GM23338 (cell line): ENCODE measurements around the gene CHST10. TPM values are rescaled to one million over a fixed set of nuclear protein-coding genes. Genes with fewer than 3 reads are reported as not detected.
A peak's percentile ranks its signal among the peaks of the same experiment; 100 is the strongest.
"Not testable (repeated sequence)": the region's sequence is repeated elsewhere in the genome, so short reads cannot be mapped to it uniquely, and the experiment has no call there.

ENCODE experiments used
- ATAC-seq: fragments of 200-7000 bp; cut with Tn5 transposase; 3 replicates; pipeline ENCODE4 v1.9.1; 2020
- DNase-seq: peaks from one replicate; pipeline ENCODE4 v3.0.0-alpha.2; 2015; ENCODE audit warnings: low spot score
- H2AFZ ChIP-seq: fragments of 200-600 bp; sonication (generic); 2 replicates; pipeline ENCODE4 v1.8.0; 2016; ENCODE audit warnings: antibody characterized with exemption, mild to moderate bottlenecking, moderate library complexity
- H3F3A ChIP-seq: fragments of 200-600 bp; sonication (generic); replicated peaks from 2 replicates; pipeline ENCODE4 v1.8.0; 2017; ENCODE audit warnings: antibody characterized with exemption, mixed run types, low read depth
- H3K27ac ChIP-seq: fragments of 200-600 bp; sonication (generic); 2 replicates; pipeline ENCODE4 v1.6.1; 2016; ENCODE audit warnings: low read depth
- H3K27me3 ChIP-seq: fragments of 200-600 bp; sonication (generic); 2 replicates; pipeline ENCODE4 v1.8.0; 2016; ENCODE audit warnings: mild to moderate bottlenecking, mixed run types, moderate library complexity; ENCODE audit not compliant: insufficient read depth
- H3K36me3 ChIP-seq: fragments of 200-600 bp; sonication (generic); 2 replicates; pipeline ENCODE4 v1.8.0; 2016; ENCODE audit warnings: mild to moderate bottlenecking; ENCODE audit not compliant: insufficient read depth
- H3K4me1 ChIP-seq: fragments of 200-600 bp; sonication (generic); 2 replicates; pipeline ENCODE4 v1.8.0; 2016; ENCODE audit warnings: mild to moderate bottlenecking, moderate library complexity; ENCODE audit not compliant: insufficient read depth
- H3K4me2 ChIP-seq: fragments of 200-600 bp; sonication (generic); 2 replicates; pipeline ENCODE4 v1.7.1; 2017; ENCODE audit warnings: mixed run types
- H3K4me3 ChIP-seq: fragments of 200-600 bp; sonication (generic); 2 replicates; pipeline ENCODE4 v1.6.1; 2016; ENCODE audit warnings: mixed run types
- H3K79me2 ChIP-seq: fragments of 200-600 bp; sonication (generic); replicated peaks from 2 replicates; pipeline ENCODE4 v1.8.0; 2017; ENCODE audit warnings: mild to moderate bottlenecking; ENCODE audit not compliant: insufficient read depth
- H3K9me2 ChIP-seq: fragments of 200-600 bp; sonication (generic); 2 replicates; pipeline ENCODE4 v1.8.0; 2017; ENCODE audit not compliant: insufficient read depth
- H4K20me1 ChIP-seq: fragments of 200-600 bp; sonication (generic); replicated peaks from 2 replicates; pipeline ENCODE4 v1.8.0; 2017; ENCODE audit warnings: mild to moderate bottlenecking; ENCODE audit not compliant: insufficient read depth
- H3K27ac Mint-ChIP-seq: 2 replicates; pipeline ENCODE4 v1.8.0; 2020; ENCODE audit warnings: inconsistent platforms, mild to moderate bottlenecking, moderate library complexity, mixed read lengths
- H3K27me3 Mint-ChIP-seq: 3 replicates; pipeline ENCODE4 v1.8.0; 2022; ENCODE audit warnings: low read depth, mild to moderate bottlenecking, moderate library complexity, mixed read lengths, inconsistent platforms; ENCODE audit not compliant: insufficient read depth, poor library complexity
- H3K36me3 Mint-ChIP-seq: 3 replicates; pipeline ENCODE4 v1.8.0; 2021; ENCODE audit warnings: low read depth, mild to moderate bottlenecking, inconsistent platforms, moderate library complexity, mixed read lengths
- H3K4me1 Mint-ChIP-seq: 3 replicates; pipeline ENCODE4 v1.8.0; 2020; ENCODE audit warnings: mild to moderate bottlenecking, inconsistent platforms, mixed read lengths
- H3K4me3 Mint-ChIP-seq: 3 replicates; pipeline ENCODE4 v1.8.0; 2021; ENCODE audit warnings: moderate library complexity, mild to moderate bottlenecking, inconsistent platforms, mixed read lengths
- H3K9me3 Mint-ChIP-seq: 3 replicates; pipeline ENCODE4 v1.8.0; 2020; ENCODE audit warnings: moderate library complexity, mild to moderate bottlenecking, inconsistent platforms, mixed read lengths
- CREB1 ChIP-seq: fragments of 250-450 bp; sonication (Bioruptor Pico); IDR thresholded peaks from 2 replicates; pipeline ENCODE4 v1.5.0; 2020; ENCODE audit warnings: low read depth, mild to moderate bottlenecking, moderate library complexity
- NANOG ChIP-seq: IDR thresholded peaks from 2 replicates; pipeline ENCODE4 v1.6.1; 2016; ENCODE audit warnings: antibody characterized with exemption, borderline replicate concordance
- STAT1 ChIP-seq: IDR thresholded peaks from one replicate; pipeline ENCODE4 v1.6.1; 2016; ENCODE audit warnings: antibody characterized with exemption; ENCODE audit not compliant: unreplicated experiment
- ZNF462 ChIP-seq: fragments of 250-450 bp; sonication (Bioruptor Pico); IDR thresholded peaks from 2 replicates; pipeline ENCODE4 v1.5.0; 2020; ENCODE audit warnings: mild to moderate bottlenecking, moderate library complexity
- polyA plus RNA-seq: library from polyadenylated mRNA; unstranded; fragments of >200 nt; fragmentation: Nextera tagmentation; extraction: Ambion mirVana; gene quantifications from 2 replicates; pipeline ENCODE4 v1.2.1, GENCODE V29; 2016
- total RNA-seq: library from RNA; depleted of rRNA; stranded (reverse); fragments of >200 nt; shearing (Covaris generic); gene quantifications from 2 replicates; pipeline ENCODE4 v1.2.3, GENCODE V29; 2014

CHST10 gene
- total and polyA plus RNA-seq, 2 experiments from 2014 or later = 7.7 to 24.5 TPM

GRCh38 chr2:100460904-100461530 lies 43.5 kb upstream of the CHST10 start (continued):
- TF ChIP-seq ZNF462 (CRISPR knock-in tag) = no peak

- peak; percentile 41 for DNase-seq
- ATAC-seq, H2AFZ ChIP-seq, H3K27ac ChIP-seq, H3K27me3 Mint-ChIP-seq, H3K27me3 ChIP-seq, H3K4me1 Mint-ChIP-seq, H3K4me3 ChIP-seq, H3K4me2 ChIP-seq, H3K27ac Mint-ChIP-seq, H3K4me1 ChIP-seq, H3K36me3 ChIP-seq, H3F3A ChIP-seq, H3K79me2 ChIP-seq, H3K4me3 Mint-ChIP-seq, H4K20me1 ChIP-seq, H3K9me2 ChIP-seq: not testable (repeated sequence)
- Mint-ChIP-seq H3K9me3 (peaks cover 74% of the 10 kb centered on the region), H3K36me3 (peaks cover 15% of the 10 kb centered on the region; the same call in 2 of the 3 replicates)
Observed at GRCh38 chr2:100456357-100456756, 38.9 kb upstream of the CHST10 start.

GRCh38 chr2:100453853-100454252 lies 36.4 kb upstream of the CHST10 start:
- no peaks in the 10 kb centered on the region for H3F3A ChIP-seq
- H3K27ac Mint-ChIP-seq = no peak overlapping the region
- ATAC-seq (no peak), DNase-seq (no peak)
- no peak overlapping the region for H2AFZ ChIP-seq
- H3K9me3 Mint-ChIP-seq = peaks cover 50% of the 10 kb centered on the region
- H3K27ac ChIP-seq = no peak overlapping the region
- peaks cover 3% of the 10 kb centered on the region; the same call in 1 of the 3 replicates for H3K36me3 Mint-ChIP-seq
- no peaks in the 10 kb centered on the region for H3K27me3 ChIP-seq
- H3K4me1 ChIP-seq = no peaks in the 10 kb centered on the region
- no peak overlapping the region for H3K4me3 ChIP-seq
- H4K20me1 ChIP-seq = no peaks in the 10 kb centered on the region
- H3K4me1 Mint-ChIP-seq = no peaks in the 10 kb centered on the region
- no peaks in the 10 kb centered on the region for H3K79me2 ChIP-seq
- H3K4me2 ChIP-seq = no peak overlapping the region
- peaks cover 9% of the 10 kb centered on the region for H3K36me3 ChIP-seq
- peaks cover 1% of the 10 kb centered on the region for H3K27me3 Mint-ChIP-seq
- H3K9me2 ChIP-seq = no peaks in the 10 kb centered on the region
- H3K4me3 Mint-ChIP-seq = no peak overlapping the region
- TF ChIP-seq ZNF462 (CRISPR knock-in tag) (no peak), NANOG (no peak), CREB1 (CRISPR knock-in tag) (no peak), STAT1 (no peak)
